ENCODE results near the gene CDK5.

Gene CDK5

GRCh38 chr7:151079199-151079910 lies 21.7 kb upstream of the CDK5 start:
- peak overlapping the region; percentile 90 for H3K4me2 ChIP-seq (ENCODE audit: low read length)
- H3F3A ChIP-seq (ENCODE audit: insufficient read depth, low read length): peaks cover 4% of the 10 kb centered on the region; the same call in 1 of the 2 replicates
- H3K9ac ChIP-seq (ENCODE audit: low read length): peak overlapping the region; percentile 92
- no peak overlapping the region for H2AFZ ChIP-seq (ENCODE audit: low read length)
- H3K4me3 ChIP-seq (ENCODE audit: low read depth, low read length, poor library complexity, severe bottlenecking): peak overlapping the region; percentile 82
- TF ChIP-seq CTCF (IDR thresholded peaks at IDR 0.05; ENCODE audit: low read length) (no peak), EZH2 (IDR thresholded peaks at IDR 0.05; ENCODE audit: borderline replicate concordance, low read length) (no peak)
- H3K27ac ChIP-seq (ENCODE audit: low read depth, low read length, poor library complexity, severe bottlenecking): no peak overlapping the region
- peaks cover 34% of the 10 kb centered on the region for H3K36me3 ChIP-seq (ENCODE audit: insufficient read depth, low read length)
- H3K4me1 ChIP-seq (ENCODE audit: insufficient read depth, low read length, severe bottlenecking): peaks cover 43% of the 10 kb centered on the region
- no peaks in the 10 kb centered on the region for H4K20me1 ChIP-seq (ENCODE audit: insufficient read depth, low read length)
- no peaks in the 10 kb centered on the region for H3K9me2 ChIP-seq (ENCODE audit: low read depth, low read length)
- H3K9me3 ChIP-seq (ENCODE audit: low read length): no peaks in the 10 kb centered on the region
- H3K79me2 ChIP-seq (ENCODE audit: insufficient read depth, low read length): no peaks in the 10 kb centered on the region
- no peaks in the 10 kb centered on the region for H3K27me3 ChIP-seq (ENCODE audit: insufficient read depth, low read length)

- TF ChIP-seq EZH2 (IDR thresholded peaks at IDR 0.05; ENCODE audit: borderline replicate concordance, low read length) (no peak), CTCF (IDR thresholded peaks at IDR 0.05; ENCODE audit: low read length) (no peak)
- Histone ChIP-seq H2AFZ (ENCODE audit: low read length) (no peak overlapping the region), H3K4me3 (ENCODE audit: low read depth, low read length, poor library complexity, severe bottlenecking) (peak overlapping the region; percentile 82), H3K9me2 (ENCODE audit: low read depth, low read length) (no peaks in the 10 kb centered on the region), H3K9me3 (ENCODE audit: low read length) (no peaks in the 10 kb centered on the region), H3K4me1 (ENCODE audit: insufficient read depth, low read length, severe bottlenecking) (peaks cover 38% of the 10 kb centered on the region), H3K4me2 (ENCODE audit: low read length) (peak overlapping the region; percentile 90; the same call in 1 of the 2 replicates), H4K20me1 (ENCODE audit: insufficient read depth, low read length) (no peaks in the 10 kb centered on the region), H3F3A (ENCODE audit: insufficient read depth, low read length) (peaks cover 4% of the 10 kb centered on the region; the same call in 1 of the 2 replicates), H3K36me3 (ENCODE audit: insufficient read depth, low read length) (peaks cover 43% of the 10 kb centered on the region), H3K27ac (ENCODE audit: low read depth, low read length, poor library complexity, severe bottlenecking) (peak overlapping the region; percentile 56), H3K9ac (ENCODE audit: low read length) (peak overlapping the region; percentile 7; the same call in 1 of the 2 replicates), H3K79me2 (ENCODE audit: insufficient read depth, low read length) (no peaks in the 10 kb centered on the region), H3K27me3 (ENCODE audit: insufficient read depth, low read length) (no peaks in the 10 kb centered on the region)
These were observed 20.7 kb upstream of the CDK5 start for GRCh38 chr7:151078233-151079040.

GRCh38 chr7:151077705-151078232 lies 20.1 kb upstream of the CDK5 start:
- no peaks in the 10 kb centered on the region for H3K79me2 ChIP-seq (ENCODE audit: insufficient read depth, low read length)

More at GRCh38 chr7:151077705-151078232, 20.1 kb upstream of the CDK5 start:
- Histone ChIP-seq H3K27me3 (ENCODE audit: insufficient read depth, low read length) (no peaks in the 10 kb centered on the region), H3K9ac (ENCODE audit: low read length) (no peak overlapping the region; the same call in 1 of the 2 replicates), H3K4me2 (ENCODE audit: low read length) (no peak overlapping the region; the same call in 1 of the 2 replicates), H3K27ac (ENCODE audit: low read depth, low read length, poor library complexity, severe bottlenecking) (peak overlapping the region; percentile 56), H3K9me3 (ENCODE audit: low read length) (no peaks in the 10 kb centered on the region), H3K4me3 (ENCODE audit: low read depth, low read length, poor library complexity, severe bottlenecking) (no peak overlapping the region), H2AFZ (ENCODE audit: low read length) (no peak overlapping the region), H3K4me1 (ENCODE audit: insufficient read depth, low read length, severe bottlenecking) (peaks cover 37% of the 10 kb centered on the region), H3K9me2 (ENCODE audit: low read depth, low read length) (no peaks in the 10 kb centered on the region), H4K20me1 (ENCODE audit: insufficient read depth, low read length) (no peaks in the 10 kb centered on the region), H3F3A (ENCODE audit: insufficient read depth, low read length) (peaks cover 4% of the 10 kb centered on the region; the same call in 1 of the 2 replicates), H3K36me3 (ENCODE audit: insufficient read depth, low read length) (peaks cover 43% of the 10 kb centered on the region)
- no peak for TF ChIP-seq CTCF (IDR thresholded peaks at IDR 0.05; ENCODE audit: low read length)
- TF ChIP-seq EZH2 (IDR thresholded peaks at IDR 0.05; ENCODE audit: borderline replicate concordance, low read length): no peak
